A549 (cell line): ENCODE measurements around the gene SUPV3L1. TPM values are rescaled to one million over a fixed set of nuclear protein-coding genes. Genes with fewer than 3 reads are reported as not detected.

Source experiments
- ATAC-seq, 2 experiments: fragments of 200-7000 bp in 1 of 2; fragments of >200 bp in 1 of 2; cut with Nextera tagmentation in 1 of 2; cut with Tn5 transposase in 1 of 2; 3 replicates each; pipeline versions ENCODE4 v1.8.0 to v1.9.1; 2018 to 2020; ENCODE audit warnings: mild to moderate bottlenecking in 1 of 2, moderate library complexity in 1 of 2
- CTCF ChIA-PET: fragments of 300-600 bp; sonication (Branson Sonifier 250); formaldehyde crosslinking; extraction: SDS; loops from one replicate; lab custom pipeline; 2021; ENCODE audit warnings: antibody characterized with exemption, inconsistent platforms; lab: Yijun Ruan, JAX
- POLR2A ChIA-PET: fragments of 350-600 bp; formaldehyde crosslinking; extraction: SDS; loops from one replicate; lab custom pipeline; 2021; ENCODE audit warnings: antibody characterized with exemption, inconsistent platforms; lab: Yijun Ruan, JAX
- DNase-seq, 2 experiments: peaks; one replicate each; pipeline versions ENCODE4 v3.0.0 to v3.0.0-alpha.2; 2011 to 2016; ENCODE audit warnings: low read depth in 1 of 2, low spot score in 1 of 2
- FAIRE-seq: peaks from 2 replicates; lab custom pipeline; 2011; peaks lifted over from hg19 to GRCh38; lab: Jason Lieb, UNC
- H3K27ac ChIP-seq, 2 experiments: fragments of >200 bp; sonication (Bioruptor Twin); formaldehyde crosslinking; 3 replicates each; pipeline ENCODE4 v1.5.1; 2016 to 2017
- H3K4me1 ChIP-seq: fragments of >200 bp; sonication (Bioruptor Twin); formaldehyde crosslinking; 3 replicates; pipeline ENCODE4 v1.6.1; 2016
- H3K4me2 ChIP-seq: fragments of >200 bp; sonication (Bioruptor Twin); formaldehyde crosslinking; 3 replicates; pipeline ENCODE4 v1.6.1; 2016
- H3K4me3 ChIP-seq: fragments of >200 bp; sonication (Bioruptor Twin); formaldehyde crosslinking; 3 replicates; pipeline ENCODE4 v1.5.1; 2016
- H3K9me3 ChIP-seq: fragments of >200 bp; sonication (Bioruptor Twin); formaldehyde crosslinking; 3 replicates; pipeline ENCODE4 v1.6.1; 2016
- BHLHE40 ChIP-seq: IDR thresholded peaks from 2 replicates; pipeline ENCODE4 v1.6.1; 2012; ENCODE audit warnings: low read depth, low read length, inconsistent platforms
- CEBPB ChIP-seq, 2 experiments: fragments of >200 bp in 1 of 2; sonication (Bioruptor Twin) in 1 of 2; formaldehyde crosslinking in 1 of 2; IDR thresholded peaks; 2 replicates each; pipeline ENCODE4 v1.6.1; 2012 to 2016
- CHD4 ChIP-seq: fragments of 200-600 bp; sonication (generic); IDR thresholded peaks from 2 replicates; pipeline ENCODE4 v1.6.1; 2016; ENCODE audit warnings: antibody characterized with exemption, mild to moderate bottlenecking, borderline replicate concordance
- CTCF ChIP-seq: fragments of >200 bp; sonication (Bioruptor Twin); formaldehyde crosslinking; IDR thresholded peaks from 3 replicates; pipeline ENCODE4 v1.5.1; 2016
- E2F6 ChIP-seq: IDR thresholded peaks from 2 replicates; pipeline ENCODE4 v1.6.1; 2012; ENCODE audit warnings: low read depth, borderline replicate concordance
- FOXS1 ChIP-seq: fragments of 250-450 bp; sonication (Bioruptor Pico); IDR thresholded peaks from 2 replicates; pipeline ENCODE4 v1.5.0; 2020; ENCODE audit warnings: mild to moderate bottlenecking, moderate library complexity
- HMGXB4 ChIP-seq: fragments of 250-450 bp; sonication (Bioruptor Pico); IDR thresholded peaks from 2 replicates; pipeline ENCODE4 v1.5.0; 2021; ENCODE audit warnings: mild to moderate bottlenecking, moderate library complexity, borderline replicate concordance
- HOXB5 ChIP-seq: fragments of 250-450 bp; sonication (Bioruptor Pico); IDR thresholded peaks from 2 replicates; pipeline ENCODE4 v1.5.0; 2020; ENCODE audit warnings: mild to moderate bottlenecking, moderate library complexity
- KDM1A ChIP-seq: fragments of 200-600 bp; sonication (generic); IDR thresholded peaks from 2 replicates; pipeline ENCODE4 v1.6.1; 2016; ENCODE audit warnings: low read depth, mild to moderate bottlenecking
- KDM5A ChIP-seq: fragments of 200-600 bp; sonication (generic); IDR thresholded peaks from 2 replicates; pipeline ENCODE4 v1.6.1; 2016; ENCODE audit warnings: antibody characterized with exemption, mild to moderate bottlenecking
- MAX ChIP-seq: IDR thresholded peaks from 2 replicates; pipeline ENCODE4 v1.6.1; 2012
- NFE2L2 ChIP-seq: fragments of 150-350 bp; conservative IDR thresholded peaks from 2 replicates; pipeline ENCODE4 v1.6.1; 2014; ENCODE audit warnings: low read length
- NPAS2 ChIP-seq: fragments of 250-450 bp; sonication (Bioruptor Pico); IDR thresholded peaks from 2 replicates; pipeline ENCODE4 v1.8.0; 2022; ENCODE audit warnings: mild to moderate bottlenecking, moderate library complexity, borderline replicate concordance
- NR3C1 ChIP-seq: fragments of >200 bp; sonication (Bioruptor Twin); formaldehyde crosslinking; IDR thresholded peaks from 3 replicates; pipeline ENCODE4 v1.6.1; 2017
- PBX3 ChIP-seq: IDR thresholded peaks from 2 replicates; pipeline ENCODE4 v1.6.1; 2012
- POLR2A ChIP-seq: IDR thresholded peaks from 2 replicates; pipeline ENCODE4 v1.6.1; 2012; ENCODE audit warnings: mild to moderate bottlenecking, low read length
- RAD21 ChIP-seq, 2 experiments: fragments of >200 bp in 1 of 2; sonication (Bioruptor Twin) in 1 of 2; formaldehyde crosslinking in 1 of 2; IDR thresholded peaks in 1 of 2; conservative IDR thresholded peaks in 1 of 2; 2 replicates in 1 of 2; 3 replicates in 1 of 2; pipeline ENCODE4 v1.6.1; 2012 to 2018; ENCODE audit warnings: inconsistent platforms in 1 of 2
- RCOR1 ChIP-seq: fragments of 150-350 bp; IDR thresholded peaks from 2 replicates; pipeline ENCODE4 v1.6.1; 2014; ENCODE audit warnings: antibody characterized with exemption, low read length, low read depth
- REST ChIP-seq: fragments of 200-600 bp; sonication (generic); IDR thresholded peaks from 2 replicates; pipeline ENCODE4 v1.6.1; 2016; ENCODE audit warnings: antibody characterized with exemption, mild to moderate bottlenecking, moderate library complexity
- SREBF2 ChIP-seq: fragments of 450-650 bp; IDR thresholded peaks from 2 replicates; pipeline ENCODE4 v1.6.1; 2014; ENCODE audit warnings: mild to moderate bottlenecking, moderate library complexity
- TFCP2L1 ChIP-seq: fragments of 250-450 bp; sonication (Bioruptor Pico); IDR thresholded peaks from 2 replicates; pipeline ENCODE4 v1.5.0; 2021; ENCODE audit warnings: mild to moderate bottlenecking
- USF2 ChIP-seq: fragments of 450-650 bp; IDR thresholded peaks from 2 replicates; pipeline ENCODE4 v1.6.1; 2014; ENCODE audit warnings: antibody characterized with exemption
- ZC3H11A ChIP-seq: fragments of 450-650 bp; IDR thresholded peaks from 2 replicates; pipeline ENCODE4 v1.6.1; 2014; ENCODE audit warnings: antibody characterized with exemption, mild to moderate bottlenecking
- ZFP36 ChIP-seq: fragments of 450-650 bp; IDR thresholded peaks from 2 replicates; pipeline ENCODE4 v1.6.1; 2014; ENCODE audit warnings: borderline replicate concordance; ENCODE audit not compliant: partially characterized antibody
- ZNF302 ChIP-seq: fragments of 250-450 bp; sonication (Bioruptor Pico); IDR thresholded peaks from 2 replicates; pipeline ENCODE4 v1.9.0; 2021; ENCODE audit warnings: inconsistent platforms, mild to moderate bottlenecking, moderate library complexity
- WGBS: methylation state at CpG from one replicate; pipeline ENCODE4 v1.1.6; 2017; ENCODE audit errors: missing lambda C conversion rate; 5-methylcytosine and 5-hydroxymethylcytosine counted together
- polyA plus RNA-seq, 4 experiments: library from polyadenylated mRNA; depleted of rRNA in 3 of 4; stranded (reverse); fragments of >200 nt; fragmentation: RNase III in 1 of 4; extraction: RNeasy Plus Mini Kit Qiagen cat#74134 plus additional on column Dnase treatment in 1 of 4; gene quantifications; 2 replicates in 3 of 4; 3 replicates in 1 of 4; pipeline ENCODE4 v1.2.3, GENCODE V29; 2011 to 2017

Gene SUPV3L1
- polyA plus RNA-seq, 2 of the 4 experiments (the other 2 are of a cell fraction) = 31.9 to 57.4 TPM

- TF ChIP-seq KDM1A (no peak), FOXS1 (no peak), HMGXB4 (CRISPR knock-in tag) (no peak), CHD4 (no peak), ZFP36 (no peak), MAX (no peak), ZNF302 (CRISPR knock-in tag) (no peak), KDM5A (no peak), SREBF2 (no peak), NR3C1 (no peak), REST (no peak), E2F6 (no peak)
- H3K9me3 ChIP-seq = no peaks in the 10 kb centered on the region
- no peak overlapping the region for H3K27ac ChIP-seq
- DNase-seq = no peak
- no peak overlapping the region for H3K4me2 ChIP-seq
- no peak overlapping the region for H3K4me3 ChIP-seq
- H3K4me1 ChIP-seq = peaks cover 6% of the 10 kb centered on the region
- CTCF ChIA-PET = interaction anchor here (0.9 to 1.4 kb wide), 4 partner anchors 10 to 182 kb away, joined by 3 to 4 read pairs (median 3); partner anchors contain the start of gene HKDC1
- 86% methylated on average over 3 of the region's 3 CpGs for WGBS
- no peak for ATAC-seq
- POLR2A ChIA-PET = no interaction called here
- FAIRE-seq = no peak
These were observed 29.9 kb downstream of the SUPV3L1 start for GRCh38 chr10:69209787-69210484.

- WGBS = 81% methylated on average over 2 of the region's 2 CpGs
- DNase-seq (no peak), FAIRE-seq (no peak), ATAC-seq (no peak)
- Histone ChIP-seq H3K4me2 (no peak overlapping the region), H3K9me3 (no peaks in the 10 kb centered on the region), H3K27ac (no peak overlapping the region), H3K4me3 (no peak overlapping the region), H3K4me1 (peaks cover 9% of the 10 kb centered on the region)
- POLR2A ChIA-PET = no interaction called here
- CTCF ChIA-PET = interaction anchor here (0.9 to 2.2 kb wide), 3 partner anchors 12 to 181 kb away, joined by 3 to 7 read pairs (median 4); no protein-coding TSS in a partner anchor
- TF ChIP-seq TFCP2L1 (CRISPR knock-in tag) = no peak
- TF ChIP-seq NFE2L2 = no peak
- no peak for TF ChIP-seq PBX3
- no peak for TF ChIP-seq FOXS1
- no peak for TF ChIP-seq USF2
- TF ChIP-seq NPAS2 (CRISPR knock-in tag) = no peak
- TF ChIP-seq CTCF = no peak
- no peak for TF ChIP-seq CEBPB (IDR thresholded peaks at IDR 0.05)
- no peak for TF ChIP-seq POLR2A
- no peak for TF ChIP-seq RCOR1
- TF ChIP-seq BHLHE40 = no peak
- no peak for TF ChIP-seq ZC3H11A
- no peak for TF ChIP-seq HOXB5 (CRISPR knock-in tag)
- no peak for TF ChIP-seq ZFP36
- no peak for TF ChIP-seq RAD21 (conservative IDR thresholded peaks at IDR 0.05 in 1 of 2, IDR thresholded peaks at IDR 0.05 in 1 of 2)
- no peak for TF ChIP-seq KDM1A
These were observed 31.1 kb downstream of the SUPV3L1 start for GRCh38 chr10:69211104-69211503.
